ENCODE measurements around the gene SLC25A13.

DNA sequence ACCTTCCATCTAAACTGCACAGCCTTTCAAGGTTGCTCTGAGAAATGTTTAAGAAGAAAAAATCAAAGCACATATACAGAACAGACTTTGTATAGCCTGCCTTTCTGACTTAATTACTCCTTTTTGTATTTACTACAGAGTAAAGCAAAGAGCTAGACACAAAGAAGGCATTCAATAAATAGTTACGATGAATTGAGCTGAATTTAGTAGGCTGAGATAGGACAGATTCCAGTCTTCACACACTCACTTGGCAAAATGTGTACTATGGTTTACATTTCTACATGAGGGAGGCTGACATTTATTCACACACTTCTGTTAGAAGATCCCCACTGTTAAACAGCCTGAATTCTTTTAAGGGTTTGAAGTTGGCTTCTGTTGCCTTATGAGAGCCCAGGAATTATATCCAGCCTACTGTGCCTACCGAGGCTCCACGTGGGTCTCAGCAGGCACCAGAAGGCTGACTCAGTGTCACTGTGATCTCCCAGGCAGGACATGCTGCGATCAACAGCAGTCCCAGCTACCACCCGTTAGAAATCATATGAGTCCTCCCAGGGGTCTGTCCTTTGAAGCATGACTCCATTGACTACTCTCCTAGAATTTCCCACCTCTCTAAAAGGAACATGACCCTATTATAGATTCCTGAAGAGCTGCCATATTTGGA is 24.5 kb upstream of the SLC25A13 start:
- TF ChIP-seq, protein P1, sequence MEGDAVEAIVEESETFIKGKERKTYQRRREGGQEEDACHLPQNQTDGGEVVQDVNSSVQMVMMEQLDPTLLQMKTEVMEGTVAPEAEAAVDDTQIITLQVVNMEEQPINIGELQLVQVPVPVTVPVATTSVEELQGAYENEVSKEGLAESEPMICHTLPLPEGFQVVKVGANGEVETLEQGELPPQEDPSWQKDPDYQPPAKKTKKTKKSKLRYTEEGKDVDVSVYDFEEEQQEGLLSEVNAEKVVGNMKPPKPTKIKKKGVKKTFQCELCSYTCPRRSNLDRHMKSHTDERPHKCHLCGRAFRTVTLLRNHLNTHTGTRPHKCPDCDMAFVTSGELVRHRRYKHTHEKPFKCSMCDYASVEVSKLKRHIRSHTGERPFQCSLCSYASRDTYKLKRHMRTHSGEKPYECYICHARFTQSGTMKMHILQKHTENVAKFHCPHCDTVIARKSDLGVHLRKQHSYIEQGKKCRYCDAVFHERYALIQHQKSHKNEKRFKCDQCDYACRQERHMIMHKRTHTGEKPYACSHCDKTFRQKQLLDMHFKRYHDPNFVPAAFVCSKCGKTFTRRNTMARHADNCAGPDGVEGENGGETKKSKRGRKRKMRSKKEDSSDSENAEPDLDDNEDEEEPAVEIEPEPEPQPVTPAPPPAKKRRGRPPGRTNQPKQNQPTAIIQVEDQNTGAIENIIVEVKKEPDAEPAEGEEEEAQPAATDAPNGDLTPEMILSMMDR (IDR thresholded peaks at IDR 0.05), result no peak
- no peak for TF ChIP-seq POLR2A (IDR thresholded peaks at IDR 0.05)

All from testis (tissue), 2 donors.